Measurements from ENCODE around the gene SUV39H2.
A peak's percentile ranks its signal among the peaks of the same experiment; 100 is the strongest.
"Not testable (repeated sequence)": the region's sequence is repeated elsewhere in the genome, so short reads cannot be mapped to it uniquely, and the experiment has no call there.

The SUV39H2 gene

DNA sequence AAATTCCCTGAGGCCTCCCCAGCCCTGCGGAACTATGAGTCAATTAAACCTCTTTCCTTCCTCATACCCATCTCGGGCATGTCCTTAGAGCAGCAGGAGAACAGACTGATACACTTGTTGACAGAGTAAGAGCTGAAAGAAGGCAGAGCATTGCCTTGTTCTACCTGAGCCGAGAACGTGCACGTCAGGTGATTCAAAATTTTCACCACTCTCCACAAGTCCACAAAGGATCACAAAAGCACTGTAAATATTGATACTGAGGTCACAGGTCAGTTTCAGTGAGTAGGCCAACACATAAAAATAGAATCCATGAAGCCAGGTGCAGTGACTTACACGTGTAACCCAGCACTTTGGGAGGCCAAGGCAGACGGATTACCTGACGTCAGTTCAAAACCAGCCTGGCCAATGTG, 47.4 kb downstream of the SUV39H2 start:
- FAIRE-seq (peak; percentile 93), DNase-seq (ENCODE audit: insufficient read length, low spot score) (no peak)

- DNase-seq (ENCODE audit: insufficient read length, low spot score) (peak; percentile 57), FAIRE-seq (peak; percentile 98)
These were observed 48.2 kb downstream of the SUV39H2 start for GRCh38 chr10:14926722-14927416.

- FAIRE-seq: no peak
These were observed 51.9 kb downstream of the SUV39H2 start for GRCh38 chr10:14930610-14931009.

GRCh38 chr10:14936584-14936983, 57.9 kb downstream of the SUV39H2 start:
- DNase-seq (ENCODE audit: insufficient read length, low spot score) (no peak), FAIRE-seq (no peak)

More at GRCh38 chr10:14930610-14931009, 51.9 kb downstream of the SUV39H2 start:
- DNase-seq (ENCODE audit: insufficient read length, low spot score): no peak

GRCh38 chr10:14938971-14939370, 60.3 kb downstream of the SUV39H2 start:
- DNase-seq (ENCODE audit: insufficient read length, low spot score); FAIRE-seq: not testable (repeated sequence)

DNA sequence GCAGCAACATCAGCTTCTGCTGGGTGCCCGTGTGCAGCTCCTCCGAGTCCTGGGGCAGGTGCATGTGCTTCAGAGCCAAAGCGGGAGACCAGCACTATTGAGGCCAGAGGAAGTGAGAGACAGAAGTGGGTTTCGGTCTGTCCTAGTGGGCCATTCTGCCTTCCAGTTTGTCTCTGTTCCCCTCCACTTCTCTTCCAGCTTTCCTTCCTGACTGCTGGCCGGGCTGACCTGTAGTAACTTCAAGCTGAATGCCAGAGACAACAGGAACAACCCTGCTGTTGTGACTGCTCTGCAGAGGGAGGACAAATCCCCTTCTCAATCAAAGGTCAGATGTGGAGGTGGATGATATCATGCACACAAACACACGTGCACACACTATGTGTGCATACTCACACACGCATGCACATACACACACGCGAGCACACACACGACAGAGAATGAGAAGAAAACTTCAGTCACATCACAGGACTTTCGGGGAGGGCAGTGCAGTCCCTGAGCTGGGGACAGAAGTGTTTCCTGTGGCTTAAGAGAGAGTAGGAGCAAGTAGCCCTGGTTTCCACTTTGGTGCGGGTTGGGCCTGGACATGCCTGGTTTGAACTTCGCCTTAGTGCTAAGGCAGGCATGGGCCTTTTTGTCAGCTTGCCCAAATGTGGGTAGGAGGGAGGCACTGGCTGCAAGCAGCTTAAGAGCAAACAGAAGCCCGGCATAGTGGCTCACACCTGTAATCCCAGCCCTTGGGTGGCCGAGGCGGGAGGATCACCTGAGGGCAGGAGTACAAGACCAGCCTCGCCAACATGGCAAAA, 63.7 kb downstream of the SUV39H2 start:
- not testable (repeated sequence) for DNase-seq (ENCODE audit: insufficient read length, low spot score)
- FAIRE-seq: peak; percentile 94

DNA sequence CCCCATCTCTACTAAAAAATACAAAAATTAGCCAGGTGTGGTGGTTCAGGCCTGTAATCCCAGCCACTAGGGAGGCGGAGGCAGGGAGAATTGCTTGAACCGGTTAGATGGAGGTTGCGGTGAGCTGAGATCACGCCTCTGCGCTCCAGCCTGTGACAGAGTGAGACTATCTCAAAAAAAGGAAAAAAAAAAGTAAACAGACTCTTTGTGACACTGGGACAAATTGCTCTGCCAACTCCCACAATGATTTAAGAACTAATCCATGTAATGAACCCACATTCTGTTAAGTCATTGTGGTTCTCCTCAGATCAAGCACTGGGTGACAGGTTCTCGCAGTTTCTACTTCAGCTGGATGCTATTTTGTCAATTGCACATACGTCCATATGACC, 64.3 kb downstream of the SUV39H2 start:
- FAIRE-seq; DNase-seq (ENCODE audit: insufficient read length, low spot score): not testable (repeated sequence)

DNA sequence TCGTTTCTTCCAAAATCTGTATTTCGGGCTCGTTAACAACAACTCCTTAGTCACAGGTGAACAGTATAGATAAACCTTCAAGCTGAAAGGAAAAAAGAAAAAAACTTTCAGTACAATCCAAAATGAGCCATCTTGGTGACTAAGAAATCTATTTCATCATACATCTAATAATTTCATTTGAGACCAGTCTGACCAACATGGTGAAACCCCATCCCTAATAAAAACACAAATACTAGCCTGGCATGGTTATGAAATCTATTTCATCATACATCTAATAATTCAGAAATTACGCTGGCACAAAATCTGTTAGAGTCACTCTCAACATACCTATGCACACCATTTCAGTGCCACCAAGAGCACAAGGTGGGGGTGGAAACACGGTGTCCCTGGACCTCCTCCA, 66.4 kb downstream of the SUV39H2 start:
- FAIRE-seq (no peak), DNase-seq (ENCODE audit: insufficient read length, low spot score) (no peak)

DNA sequence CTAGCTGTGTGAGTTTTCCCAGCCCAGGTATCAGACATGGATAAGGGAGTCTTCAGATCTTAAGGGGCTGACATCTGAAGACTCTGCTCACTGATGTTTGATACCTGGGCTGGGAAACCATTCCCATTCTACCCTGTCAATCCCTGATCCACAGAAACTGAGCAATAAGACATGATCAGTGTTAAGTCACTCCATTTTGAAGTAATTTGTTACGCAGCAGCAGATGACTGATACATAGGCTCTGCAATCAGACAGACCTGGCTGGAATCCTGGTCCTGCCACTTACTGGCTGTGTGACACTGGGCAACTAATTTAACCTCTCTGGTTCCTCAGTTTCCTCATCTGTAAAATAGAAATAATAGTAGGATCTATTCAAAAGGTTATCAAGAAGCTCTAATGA, 68.6 kb downstream of the SUV39H2 start:
- DNase-seq (ENCODE audit: insufficient read length, low spot score) (no peak), FAIRE-seq (no peak)

GRCh38 chr10:14949291-14949690, 70.6 kb downstream of the SUV39H2 start:
- FAIRE-seq (no peak), DNase-seq (ENCODE audit: insufficient read length, low spot score) (no peak)

GRCh38 chr10:14952851-14953423, 74.3 kb downstream of the SUV39H2 start:
- FAIRE-seq (peak; percentile 11), DNase-seq (ENCODE audit: insufficient read length, low spot score) (no peak)

DNA sequence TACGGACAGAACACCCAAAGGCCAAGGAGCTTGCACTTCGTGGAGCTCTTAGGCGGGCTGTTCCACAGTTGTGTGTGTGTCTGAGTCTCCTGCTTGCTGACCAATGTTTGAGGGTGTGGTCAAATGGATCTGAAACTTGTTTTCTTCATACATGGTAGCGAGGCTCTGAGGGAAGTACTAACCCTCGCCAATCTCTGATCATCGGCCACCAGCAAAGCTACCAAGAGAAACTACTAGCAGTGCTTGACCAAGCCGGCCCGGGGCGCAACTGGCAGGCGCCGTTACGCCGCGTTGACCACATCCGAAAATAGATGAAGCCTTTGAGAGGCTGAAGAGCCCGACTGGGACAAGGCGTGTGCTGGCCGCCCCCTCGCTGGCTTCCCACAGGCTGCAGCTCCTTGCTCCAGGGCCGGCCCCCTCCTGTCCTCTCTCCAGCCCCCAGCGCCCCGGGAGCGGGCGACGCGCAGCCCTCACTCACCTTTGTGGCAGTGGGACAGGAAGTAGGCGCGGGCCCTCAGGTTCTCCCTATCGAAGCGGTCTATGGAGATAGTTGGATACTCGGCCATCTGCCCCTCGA, 74.8 kb downstream of the SUV39H2 start:
- DNase-seq (ENCODE audit: insufficient read length, low spot score) (no peak), FAIRE-seq (no peak)

Measured in GM19239 (cell line).